Measurements from ENCODE around the gene RFK. TPM values are rescaled to one million over a fixed set of nuclear protein-coding genes. Genes with fewer than 3 reads are reported as not detected.

The RFK gene
- total RNA-seq, 2 donors from 2014 or later, result 18.4 to 23.5 TPM

DNA sequence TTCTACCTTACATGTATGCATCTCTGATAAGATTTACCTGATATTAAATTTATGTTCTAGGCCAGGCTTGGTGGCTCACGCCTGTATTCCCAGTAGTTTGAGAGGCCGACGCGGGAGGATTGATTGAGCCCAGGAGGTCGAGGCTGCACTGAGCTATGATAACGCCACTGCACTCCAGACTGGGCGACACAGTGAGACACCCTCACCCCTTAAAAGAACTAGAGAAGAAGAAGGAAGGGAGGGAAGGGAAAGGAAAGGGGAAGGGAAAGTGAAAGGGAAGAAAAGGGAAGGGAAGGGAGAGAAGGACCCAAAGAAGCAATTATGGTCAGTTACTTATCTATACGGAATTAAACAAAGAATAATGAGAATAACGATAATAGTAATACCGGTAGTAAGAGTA, 1.2 kb upstream of the RFK start:
- Histone ChIP-seq H3K36me3 (no peaks in the 10 kb centered on the region), H3K4me3 (no peak overlapping the region), H3K27me3 (replicated peaks; ENCODE audit: insufficient read depth) (no peaks in the 10 kb centered on the region), H3K27ac (peak overlapping the region; percentile 85 to 93), H3K4me1 (replicated peaks) (no peaks in the 10 kb centered on the region), H3K9me3 (no peaks in the 10 kb centered on the region)
- intact Hi-C loops (cut with DNase I), result loop anchor here (10.0 kb wide), 1 partner anchor 501 kb away; the partner anchor contains the start of gene PCSK5
- no peak for TF ChIP-seq POLR2AphosphoS5 (IDR thresholded peaks at IDR 0.05)
- TF ChIP-seq POLR2A (IDR thresholded peaks at IDR 0.05), result no peak
- no peak for DNase-seq (ENCODE audit: low spot score)
- 83% methylated on average over 10 of the region's 10 CpGs for WGBS

DNA sequence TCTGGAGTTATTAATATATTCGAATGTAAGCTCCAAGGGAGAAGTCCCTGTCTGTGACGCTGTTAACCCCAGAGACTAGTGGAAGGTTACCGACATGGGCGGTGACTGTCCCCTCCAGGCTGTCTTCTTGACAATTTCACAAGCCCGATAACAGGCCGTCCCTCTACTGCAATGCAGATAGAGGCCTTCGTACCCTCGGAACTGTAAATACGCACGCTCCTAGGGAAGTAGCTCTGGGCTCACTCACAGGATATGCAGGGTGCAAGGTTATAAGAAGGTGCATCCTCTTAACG, 680 bp upstream of the RFK start:
- peak; percentile 43 for DNase-seq (ENCODE audit: low spot score)
- intact Hi-C loops (cut with DNase I), result loop anchor here (10.0 kb wide), 1 partner anchor 500 kb away; the partner anchor contains the start of gene PCSK5
- TF ChIP-seq, protein P1, sequence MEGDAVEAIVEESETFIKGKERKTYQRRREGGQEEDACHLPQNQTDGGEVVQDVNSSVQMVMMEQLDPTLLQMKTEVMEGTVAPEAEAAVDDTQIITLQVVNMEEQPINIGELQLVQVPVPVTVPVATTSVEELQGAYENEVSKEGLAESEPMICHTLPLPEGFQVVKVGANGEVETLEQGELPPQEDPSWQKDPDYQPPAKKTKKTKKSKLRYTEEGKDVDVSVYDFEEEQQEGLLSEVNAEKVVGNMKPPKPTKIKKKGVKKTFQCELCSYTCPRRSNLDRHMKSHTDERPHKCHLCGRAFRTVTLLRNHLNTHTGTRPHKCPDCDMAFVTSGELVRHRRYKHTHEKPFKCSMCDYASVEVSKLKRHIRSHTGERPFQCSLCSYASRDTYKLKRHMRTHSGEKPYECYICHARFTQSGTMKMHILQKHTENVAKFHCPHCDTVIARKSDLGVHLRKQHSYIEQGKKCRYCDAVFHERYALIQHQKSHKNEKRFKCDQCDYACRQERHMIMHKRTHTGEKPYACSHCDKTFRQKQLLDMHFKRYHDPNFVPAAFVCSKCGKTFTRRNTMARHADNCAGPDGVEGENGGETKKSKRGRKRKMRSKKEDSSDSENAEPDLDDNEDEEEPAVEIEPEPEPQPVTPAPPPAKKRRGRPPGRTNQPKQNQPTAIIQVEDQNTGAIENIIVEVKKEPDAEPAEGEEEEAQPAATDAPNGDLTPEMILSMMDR (IDR thresholded peaks at IDR 0.05), result peak in 1 of 4 experiments; percentile 2
- no peak for TF ChIP-seq POLR2AphosphoS5 (IDR thresholded peaks at IDR 0.05)
- no peak for TF ChIP-seq POLR2A (IDR thresholded peaks at IDR 0.05)
- Histone ChIP-seq H3K27me3 (replicated peaks; ENCODE audit: insufficient read depth) (no peaks in the 10 kb centered on the region), H3K27ac (peak overlapping the region; percentile 85 to 93), H3K36me3 (no peaks in the 10 kb centered on the region), H3K4me1 (replicated peaks) (no peaks in the 10 kb centered on the region), H3K4me3 (peak overlapping the region; percentile 65 to 72), H3K9me3 (no peaks in the 10 kb centered on the region)
- under 1% methylated on average over 11 of the region's 11 CpGs for WGBS

DNA sequence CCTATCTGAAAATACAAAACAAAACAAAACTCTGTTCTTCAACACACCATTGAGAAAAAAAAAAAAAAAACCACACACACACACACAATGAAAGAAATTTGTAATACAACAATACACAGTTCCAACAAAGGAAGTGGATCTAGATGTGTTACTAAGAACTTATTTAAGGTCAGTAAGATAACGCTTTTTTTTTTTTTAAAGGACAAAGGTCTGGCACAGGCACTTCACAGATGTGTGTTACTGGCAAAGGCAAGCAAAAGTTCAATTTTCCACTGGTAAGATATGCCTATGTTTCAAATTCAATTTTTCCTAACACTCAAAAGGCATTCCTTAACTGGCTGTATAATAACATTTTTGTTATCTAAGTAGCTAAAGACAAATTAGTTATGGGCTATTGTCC, 3.6 kb downstream of the RFK start:
- H3K4me3 ChIP-seq, result no peak overlapping the region
- TF ChIP-seq POLR2A (IDR thresholded peaks at IDR 0.05) (no peak), POLR2AphosphoS5 (IDR thresholded peaks at IDR 0.05) (no peak)
- TF ChIP-seq, protein P1 (IDR thresholded peaks at IDR 0.05), result no peak
- DNase-seq (ENCODE audit: low spot score), result no peak
- intact Hi-C loops (cut with DNase I), result loop anchor here (10.0 kb wide), 1 partner anchor 496 kb away; the partner anchor contains the start of gene PCSK5
- no peaks in the 10 kb centered on the region for H3K27me3 ChIP-seq (replicated peaks; ENCODE audit: insufficient read depth)
- H3K27ac ChIP-seq, result no peak overlapping the region
- no peaks in the 10 kb centered on the region for H3K36me3 ChIP-seq
- no peaks in the 10 kb centered on the region for H3K9me3 ChIP-seq
- no peaks in the 10 kb centered on the region for H3K4me1 ChIP-seq (replicated peaks)
- 67% methylated on average over 1 of the region's 1 CpG for WGBS

DNA sequence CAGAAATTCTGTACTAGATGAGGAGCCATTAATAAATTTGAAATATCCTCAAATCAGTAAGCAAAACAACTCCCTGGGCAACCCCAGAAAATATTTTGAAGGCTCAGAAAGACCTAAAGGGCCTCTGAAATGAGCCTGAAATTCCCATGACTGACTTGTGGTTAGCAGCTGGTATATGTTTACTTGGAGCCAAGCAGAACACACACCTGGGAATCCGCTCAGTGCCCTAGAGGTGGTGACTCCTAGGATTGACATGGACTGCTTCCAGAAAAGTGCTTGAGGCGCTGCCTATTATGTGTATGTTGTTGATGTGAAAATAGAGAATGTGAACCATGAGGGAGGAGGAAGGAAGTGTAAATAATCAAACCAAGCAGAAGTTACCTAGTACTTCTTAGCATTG, 14.7 kb downstream of the RFK start:
- Histone ChIP-seq H3K27me3 (replicated peaks; ENCODE audit: insufficient read depth) (no peaks in the 10 kb centered on the region), H3K4me1 (replicated peaks) (no peaks in the 10 kb centered on the region), H3K36me3 (no peaks in the 10 kb centered on the region), H3K9me3 (no peaks in the 10 kb centered on the region), H3K27ac (no peak overlapping the region), H3K4me3 (no peak overlapping the region)
- WGBS, result 82% methylated on average over 2 of the region's 2 CpGs
- intact Hi-C loops (cut with DNase I), result loop anchor here (10.0 kb wide), 1 partner anchor 75 kb away; the partner anchor contains the start of gene GCNT1
- DNase-seq (ENCODE audit: low spot score), result no peak
- TF ChIP-seq POLR2AphosphoS5 (IDR thresholded peaks at IDR 0.05), result no peak

DNA sequence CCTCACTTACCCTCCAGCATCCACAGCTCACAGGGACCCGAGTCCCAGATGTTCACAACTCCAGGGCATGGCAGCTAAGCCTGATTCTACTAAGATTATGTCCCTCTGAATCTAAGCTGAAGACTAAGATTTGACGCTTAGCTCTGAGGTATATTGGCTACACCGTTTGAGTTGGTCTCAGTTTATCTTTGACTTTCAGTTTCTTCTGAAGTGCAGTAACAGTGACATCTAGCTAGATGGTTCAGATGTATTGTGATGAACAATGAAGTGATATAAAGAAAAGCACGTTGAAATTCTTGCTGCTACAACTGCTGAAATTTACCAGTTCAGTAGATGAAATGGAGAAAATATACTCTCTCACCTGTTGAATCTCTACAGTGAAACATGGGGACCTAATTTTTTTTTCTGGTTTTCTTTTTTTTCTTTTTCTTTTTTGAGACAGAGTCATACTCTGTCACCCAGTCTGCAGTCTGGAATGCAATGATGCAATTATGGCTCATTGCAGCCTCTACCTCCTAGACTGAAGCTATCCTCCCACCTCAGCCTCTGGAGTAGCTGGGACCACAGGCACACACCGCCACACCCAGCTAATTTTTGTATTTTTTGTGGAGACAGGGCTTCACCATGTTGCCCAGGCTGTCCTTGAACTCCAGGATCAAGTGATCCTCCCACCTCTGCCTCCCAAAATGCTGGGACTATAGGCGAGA, 15.7 kb downstream of the RFK start:
- no peaks in the 10 kb centered on the region for H3K27me3 ChIP-seq (replicated peaks; ENCODE audit: insufficient read depth)
- intact Hi-C loops (cut with DNase I), result loop anchor here (10.0 kb wide), 1 partner anchor 76 kb away; the partner anchor contains the start of gene GCNT1
- H3K9me3 ChIP-seq, result no peaks in the 10 kb centered on the region
- H3K4me3 ChIP-seq, result no peak overlapping the region
- H3K36me3 ChIP-seq, result no peaks in the 10 kb centered on the region
- WGBS, result 90% methylated on average over 6 of the region's 6 CpGs
- H3K4me1 ChIP-seq (replicated peaks), result no peaks in the 10 kb centered on the region
- DNase-seq (ENCODE audit: low spot score), result no peak
- H3K27ac ChIP-seq, result no peak overlapping the region
- no peak for TF ChIP-seq POLR2A (IDR thresholded peaks at IDR 0.05)
- TF ChIP-seq POLR2AphosphoS5 (IDR thresholded peaks at IDR 0.05), result no peak
- TF ChIP-seq, protein P1 (IDR thresholded peaks at IDR 0.05), result no peak

DNA sequence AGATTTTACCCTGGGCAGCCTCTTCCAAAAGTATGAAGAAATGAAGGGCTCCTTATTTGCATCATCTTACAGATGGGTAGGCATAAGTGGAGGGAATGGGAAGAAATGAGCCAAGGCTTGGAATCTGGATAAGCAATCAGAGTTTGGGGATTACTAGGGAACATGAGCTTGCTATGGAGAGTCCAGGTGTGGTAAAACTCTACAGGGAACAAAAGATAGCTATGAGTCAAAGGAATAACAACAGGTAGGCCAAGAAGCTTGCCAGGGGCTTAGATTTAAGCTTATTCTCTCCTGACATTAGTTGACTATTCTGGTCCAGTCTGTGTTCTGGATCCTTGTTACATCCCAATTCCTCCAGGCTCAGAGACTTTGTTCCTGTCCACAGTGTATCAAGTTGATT, 16.4 kb downstream of the RFK start:
- Histone ChIP-seq H3K36me3 (no peaks in the 10 kb centered on the region), H3K4me1 (replicated peaks) (no peaks in the 10 kb centered on the region), H3K27ac (no peak overlapping the region), H3K9me3 (no peaks in the 10 kb centered on the region), H3K4me3 (no peak overlapping the region), H3K27me3 (replicated peaks; ENCODE audit: insufficient read depth) (no peaks in the 10 kb centered on the region)
- TF ChIP-seq POLR2AphosphoS5 (IDR thresholded peaks at IDR 0.05), result no peak
- TF ChIP-seq, protein P1 (IDR thresholded peaks at IDR 0.05), result no peak
- TF ChIP-seq POLR2A (IDR thresholded peaks at IDR 0.05), result no peak
- intact Hi-C loops (cut with DNase I), result loop anchor here (10.0 kb wide), 1 partner anchor 77 kb away; the partner anchor contains the start of gene GCNT1
- DNase-seq (ENCODE audit: low spot score), result no peak

Measured in prostate gland (tissue), 2 donors.